SW480 (cell line): ENCODE results near the gene PLIN4.
A peak's percentile ranks its signal among the peaks of the same experiment; 100 is the strongest.

Experiments
- DNase-seq: peaks from one replicate; pipeline ENCODE4 v3.0.0-alpha.2; 2016; ENCODE audit warnings: low spot score

Gene PLIN4

GRCh38 chr19:4492337-4493103 is 25.8 kb downstream of the PLIN4 start:
- DNase-seq, result no peak

- no peak for DNase-seq
Observed at GRCh38 chr19:4491446-4491845, 26.8 kb downstream of the PLIN4 start.

- DNase-seq, result no peak
Observed at GRCh38 chr19:4488496-4488895, 29.8 kb downstream of the PLIN4 start.

GRCh38 chr19:4487572-4487971 is 30.7 kb downstream of the PLIN4 start:
- no peak for DNase-seq

- DNase-seq, result no peak
Observed at GRCh38 chr19:4483385-4483784, 34.9 kb downstream of the PLIN4 start.

GRCh38 chr19:4482721-4483364 is 35.4 kb downstream of the PLIN4 start:
- no peak for DNase-seq

- no peak for DNase-seq
Observed at GRCh38 chr19:4477034-4477801, 41.1 kb downstream of the PLIN4 start.

- DNase-seq, result no peak
Observed at GRCh38 chr19:4474514-4475022, 43.7 kb downstream of the PLIN4 start.

GRCh38 chr19:4473763-4474513 is 44.3 kb downstream of the PLIN4 start:
- DNase-seq, result no peak

- no peak for DNase-seq
Observed at GRCh38 chr19:4473011-4473762, 45.1 kb downstream of the PLIN4 start.

- DNase-seq, result no peak
Observed at GRCh38 chr19:4472174-4472974, 45.9 kb downstream of the PLIN4 start, which contains the start of gene HDGFL2. HDGFL2 (plus strand) TSS chr19:4472297; CDS start chr19:4472351, 54 bp downstream.

GRCh38 chr19:4471403-4472173 is 46.7 kb downstream of the PLIN4 start:
- peak; percentile 100 for DNase-seq

GRCh38 chr19:4467835-4468234 is 50.5 kb downstream of the PLIN4 start:
- no peak for DNase-seq

- DNase-seq, result no peak
Observed at GRCh38 chr19:4464815-4465581, 53.3 kb downstream of the PLIN4 start.

- peak; percentile 96 for DNase-seq
Observed at GRCh38 chr19:4457654-4458395, 60.5 kb downstream of the PLIN4 start, which contains the start of gene UBXN6. UBXN6 (minus strand) TSS chr19:4457794; CDS start chr19:4457697, 97 bp downstream.

GRCh38 chr19:4456843-4457653 is 61.2 kb downstream of the PLIN4 start:
- DNase-seq, result no peak

- no peak for DNase-seq
Observed at GRCh38 chr19:4456476-4456842, 61.8 kb downstream of the PLIN4 start.
